Erythroblast (primary cell): Measurements from ENCODE around the gene SMAD5.

Experiments used
- GATA1 ChIP-seq: IDR thresholded peaks from 2 replicates; pipeline ENCODE4 v1.6.1; 2011; ENCODE audit warnings: low read depth, mild to moderate bottlenecking, control low read depth, low read length, moderate library complexity
- POLR2A ChIP-seq: IDR thresholded peaks from 2 replicates; pipeline ENCODE4 v1.6.1; 2011; ENCODE audit warnings: mild to moderate bottlenecking, low read length

DNA sequence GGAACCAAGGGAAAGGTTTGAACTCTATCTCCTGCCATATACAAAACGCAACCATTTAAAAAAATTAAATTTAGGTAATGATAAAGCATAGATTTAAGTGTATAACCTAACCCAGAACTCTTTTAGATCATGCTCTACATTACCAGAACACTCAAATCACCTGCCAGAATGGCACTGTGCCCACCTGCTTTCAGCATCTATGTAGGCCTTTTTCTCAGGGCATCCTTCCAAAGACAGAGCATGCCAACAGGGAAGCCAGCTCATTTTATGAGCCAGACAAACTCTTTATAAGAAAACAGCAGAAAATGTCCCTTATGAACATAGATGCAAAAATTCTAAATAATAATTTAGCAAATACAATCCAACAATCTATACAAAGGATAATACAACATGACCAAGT lies 47.9 kb upstream of the SMAD5 start:
- no peak for TF ChIP-seq POLR2A
- TF ChIP-seq GATA1, result no peak
